Activated effector memory CD4-positive, alpha-beta T cell treated with Interleukin-2 at 50 U/mL for 16 hours (primary cell): ENCODE results near the gene FAM168A.

ENCODE experiments used
- DNase-seq: peaks from one replicate; pipeline ENCODE4 v3.0.0-alpha.2; 2020

FAM168A gene

DNA sequence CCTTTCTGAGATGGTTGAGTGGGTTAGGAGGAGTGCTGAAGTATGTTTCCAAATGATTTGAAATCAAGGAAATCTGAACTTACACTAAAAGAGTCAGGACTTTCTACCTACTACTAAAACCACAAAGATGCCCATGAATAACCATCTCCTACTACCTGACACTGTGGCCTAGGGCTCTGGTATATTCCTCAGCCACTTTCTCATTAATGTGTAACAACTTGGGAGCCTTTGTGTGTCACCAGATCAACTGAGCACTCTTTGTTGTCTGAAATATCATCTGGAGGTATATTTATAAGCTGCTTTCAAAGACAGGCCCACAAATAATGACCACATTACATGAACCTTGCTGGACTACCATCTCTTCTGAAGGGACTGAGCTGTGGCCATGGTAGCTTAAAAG, 177.8 kb downstream of the FAM168A start:
- no peak for DNase-seq

DNA sequence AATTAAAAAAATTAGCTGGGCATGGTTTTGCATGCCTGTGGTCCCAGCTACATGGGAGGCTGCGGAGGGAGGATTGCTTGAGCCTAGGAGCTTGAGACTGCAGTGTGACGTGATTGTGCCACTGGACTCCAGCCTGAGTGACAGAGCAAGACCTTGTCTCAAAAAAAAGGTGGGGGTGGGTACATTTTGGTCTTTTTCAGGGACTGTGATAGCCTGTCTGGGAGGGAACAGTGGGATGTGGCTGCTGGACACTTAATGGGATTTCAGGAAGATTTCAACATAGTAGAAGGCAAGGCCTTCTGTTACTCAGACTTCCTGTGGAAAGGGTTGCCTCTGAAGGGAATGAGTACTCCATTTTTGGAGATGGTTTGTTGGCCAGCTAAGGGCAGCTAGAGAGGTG, 181.1 kb downstream of the FAM168A start:
- DNase-seq, result no peak

DNA sequence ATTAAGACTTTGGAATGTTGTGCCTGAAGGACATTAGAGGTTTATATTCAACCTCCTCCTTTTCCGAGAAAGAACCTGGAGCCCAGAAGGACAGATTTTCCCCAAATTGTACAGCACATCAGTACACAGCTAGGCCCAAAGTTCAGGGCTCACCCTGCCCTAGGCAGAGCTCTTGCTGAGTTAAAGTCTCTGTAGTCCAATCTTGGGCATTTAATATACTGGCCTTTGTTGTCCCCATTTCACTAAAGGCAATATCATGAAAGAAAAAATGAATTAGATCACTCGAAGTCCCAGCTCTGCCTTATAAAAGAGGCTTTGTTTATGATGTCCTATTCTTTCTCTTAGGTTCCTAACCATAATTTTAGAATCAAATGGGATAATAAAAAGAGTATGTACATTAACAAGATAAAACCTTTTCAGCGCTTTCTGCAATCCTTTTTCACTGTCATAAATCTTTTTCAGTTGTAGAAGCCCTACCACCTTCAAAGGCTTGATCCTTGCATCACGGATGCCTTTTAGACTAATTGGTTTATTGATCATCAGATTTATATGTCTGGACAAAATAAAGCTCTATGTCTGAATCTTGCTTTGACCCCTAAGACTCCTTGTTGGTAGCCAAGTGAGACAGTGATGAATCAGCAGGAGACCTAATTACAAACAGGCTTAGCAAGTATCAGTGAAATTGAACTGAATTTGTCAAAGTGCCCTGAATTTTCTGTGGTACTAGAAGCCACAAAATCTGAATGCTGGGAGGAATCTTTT, 181.9 kb downstream of the FAM168A start:
- no peak for DNase-seq

DNA sequence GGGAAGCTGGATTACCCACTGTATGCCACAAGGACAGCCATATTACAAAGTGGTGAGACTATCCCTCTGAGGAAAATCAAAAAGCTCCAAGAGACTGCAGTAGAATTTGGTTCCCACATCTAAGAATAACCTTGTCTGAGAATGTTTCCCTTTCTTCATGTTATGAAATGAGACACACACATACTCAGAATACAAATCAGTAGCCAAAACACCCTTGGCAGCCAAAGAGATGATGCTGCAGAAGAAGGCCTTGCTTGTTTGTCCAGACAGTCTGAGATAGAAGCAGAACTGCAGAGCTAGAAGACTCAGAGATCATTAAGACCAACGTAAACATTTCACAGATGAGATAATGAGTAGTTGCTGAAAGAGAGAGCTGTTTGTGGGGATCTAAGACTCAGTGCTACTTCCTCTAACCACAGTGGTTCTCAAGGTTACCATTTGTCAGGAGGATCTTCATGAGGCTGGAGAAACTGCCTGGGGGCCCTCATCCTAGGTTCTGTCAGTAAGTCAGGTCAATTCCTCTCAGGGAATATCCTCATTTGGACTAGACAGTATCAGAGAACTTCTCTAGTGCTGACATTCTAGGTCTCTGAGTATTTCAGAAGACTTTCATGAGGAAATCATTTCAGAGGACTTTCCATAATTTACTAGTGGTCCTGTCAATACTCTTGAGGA, 182.8 kb downstream of the FAM168A start:
- no peak for DNase-seq

DNA sequence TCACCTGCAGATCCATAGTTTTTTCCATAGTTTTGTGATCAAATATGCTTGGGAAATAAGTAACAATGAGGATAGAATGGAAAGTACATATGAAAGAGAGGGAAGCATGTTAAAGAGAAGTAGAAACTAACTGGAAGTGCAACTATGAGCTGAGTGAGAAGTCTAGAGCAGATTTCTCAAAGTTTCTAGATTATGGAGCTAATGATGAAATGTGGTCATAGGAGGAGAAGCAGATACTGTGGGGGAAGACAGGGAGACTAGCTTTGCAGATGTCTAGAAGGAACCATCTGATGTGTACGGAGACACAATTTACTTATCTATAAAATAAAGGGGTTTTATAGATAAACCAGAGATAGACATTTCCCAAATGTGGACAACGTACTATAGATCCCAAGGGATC, 184.7 kb downstream of the FAM168A start:
- no peak for DNase-seq

DNA sequence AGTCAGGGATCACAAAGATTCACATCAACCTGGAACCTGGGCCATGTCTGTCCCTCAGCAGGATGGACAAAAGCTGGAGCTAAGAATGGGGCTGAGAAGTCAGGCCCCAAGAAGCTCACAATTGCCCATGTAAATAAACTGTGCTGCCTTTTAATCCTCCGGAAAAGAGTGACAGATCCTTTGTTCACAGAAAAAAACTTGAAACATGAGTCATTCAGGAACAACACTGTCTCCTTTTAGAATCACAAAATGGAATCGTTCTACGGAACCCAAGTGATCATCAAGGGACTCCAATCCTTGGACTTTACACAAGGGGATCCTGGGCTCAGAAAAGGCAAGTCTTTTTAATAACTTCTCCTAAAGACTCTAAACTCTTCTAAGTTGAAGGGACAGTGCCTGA, 185.6 kb downstream of the FAM168A start:
- DNase-seq, result no peak

DNA sequence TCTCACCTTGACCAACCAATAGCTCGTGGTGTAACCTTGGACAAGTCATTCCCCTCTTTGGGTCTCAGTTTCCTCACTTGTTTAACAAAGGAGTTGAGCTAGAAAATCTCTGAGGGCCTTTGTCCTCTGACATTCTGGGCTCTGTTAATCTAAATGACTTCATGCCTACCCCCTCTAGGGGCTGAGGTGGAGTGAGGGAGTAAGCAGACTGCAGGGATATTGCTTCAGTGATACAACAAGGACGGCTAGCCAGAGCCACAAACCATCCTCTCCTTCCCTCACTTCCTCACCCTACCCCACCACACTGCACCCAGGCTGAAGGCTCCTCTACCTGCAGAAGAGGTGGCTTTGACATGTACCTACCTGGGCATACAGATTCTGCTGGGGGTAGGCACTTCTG, 186.9 kb downstream of the FAM168A start:
- no peak for DNase-seq

DNA sequence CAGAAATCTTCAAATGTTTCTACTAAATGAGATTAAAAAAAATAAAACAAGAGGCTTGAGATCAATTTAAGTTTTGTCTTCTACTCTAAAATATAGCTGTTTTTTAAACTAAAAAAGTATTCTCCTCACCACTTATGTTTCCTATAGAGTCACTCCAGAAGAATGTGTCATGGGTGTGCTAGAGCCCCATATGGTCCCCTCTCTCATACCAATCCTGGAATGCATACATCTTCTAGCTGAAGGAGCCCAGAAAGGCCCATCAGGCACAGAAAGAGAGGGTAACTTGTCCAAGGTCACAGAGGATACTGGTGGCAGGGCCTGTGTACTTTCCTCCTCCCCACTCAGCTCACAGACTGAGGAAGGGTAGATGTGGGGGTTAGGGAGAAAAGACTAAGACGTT, 187.3 kb downstream of the FAM168A start:
- no peak for DNase-seq

DNA sequence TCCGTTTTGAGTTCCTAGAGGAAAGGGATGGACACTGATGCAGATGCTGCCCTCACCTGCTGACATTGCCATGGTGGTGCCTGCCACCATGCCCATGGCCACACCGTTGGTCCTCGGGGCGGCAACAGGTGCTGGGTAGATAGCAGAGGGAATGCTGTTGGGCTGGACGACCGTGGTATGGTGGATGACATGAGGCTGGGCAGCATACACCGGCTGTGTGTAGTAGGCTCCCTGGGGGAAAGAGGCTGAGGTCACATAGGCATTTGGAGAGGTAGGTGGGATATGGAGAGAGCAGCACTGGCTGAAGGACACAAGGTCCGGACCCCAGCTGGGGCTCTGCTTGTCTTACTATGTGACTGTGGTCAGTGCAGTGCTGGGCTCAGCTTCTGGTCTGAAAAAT, 188.5 kb downstream of the FAM168A start:
- DNase-seq, result no peak

DNA sequence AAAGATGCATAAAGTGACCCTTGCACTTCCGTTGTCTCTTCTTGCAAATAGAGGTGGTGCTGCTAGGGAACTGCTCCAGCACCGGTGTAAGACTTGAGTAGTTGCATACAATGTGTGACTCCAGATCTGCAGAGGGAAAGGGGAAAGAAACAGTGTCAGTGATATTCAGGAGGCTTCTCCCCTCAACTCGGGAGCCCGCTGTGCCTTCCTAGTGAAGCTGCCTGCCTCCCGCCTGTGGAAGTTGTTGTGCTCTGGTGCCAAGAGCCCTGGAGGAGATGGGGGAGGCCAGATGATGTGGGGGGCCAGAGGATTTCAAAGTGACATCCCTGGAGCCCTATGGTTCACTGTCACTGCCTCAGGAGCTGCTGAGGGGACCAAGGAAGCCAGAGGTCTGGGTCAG, 191.3 kb downstream of the FAM168A start:
- DNase-seq, result no peak

DNA sequence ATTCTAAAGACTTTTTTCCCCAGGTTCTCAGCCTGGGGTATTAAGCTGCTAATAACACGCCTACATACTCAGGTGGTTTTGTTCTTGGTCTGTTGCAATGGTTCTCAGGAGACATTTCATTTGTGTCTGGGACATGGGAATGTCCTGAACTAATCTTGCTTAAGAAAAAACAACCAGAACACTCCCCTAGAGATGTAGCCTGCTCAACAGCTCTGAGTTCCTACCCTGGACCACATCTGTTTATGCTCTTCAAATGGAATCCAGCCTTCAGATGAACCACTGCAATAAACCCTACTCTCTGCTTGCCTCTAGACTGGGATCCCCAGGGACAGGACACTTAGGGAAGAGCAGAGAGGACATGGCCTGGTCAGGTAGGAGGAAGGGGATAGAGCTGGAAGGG, 191.8 kb downstream of the FAM168A start:
- DNase-seq, result no peak

DNA sequence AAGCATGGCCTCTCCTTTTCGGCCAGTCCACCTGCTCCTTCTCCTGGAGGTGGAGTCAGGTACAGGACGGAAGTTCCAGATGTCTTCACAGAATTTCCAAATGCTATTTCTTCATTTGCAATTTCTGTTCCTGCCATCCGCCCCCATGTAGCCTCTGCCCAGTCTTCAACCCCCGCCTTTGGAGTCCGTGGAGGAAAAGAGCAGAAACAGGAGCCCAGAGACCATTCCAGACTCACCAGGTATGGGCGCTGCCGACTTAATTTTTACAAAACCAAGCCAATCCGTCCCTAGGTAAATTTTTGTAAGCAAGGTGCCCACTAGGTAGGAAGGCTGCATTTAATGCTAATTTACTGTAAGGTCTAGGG, 192.8 kb downstream of the FAM168A start:
- no peak for DNase-seq

DNA sequence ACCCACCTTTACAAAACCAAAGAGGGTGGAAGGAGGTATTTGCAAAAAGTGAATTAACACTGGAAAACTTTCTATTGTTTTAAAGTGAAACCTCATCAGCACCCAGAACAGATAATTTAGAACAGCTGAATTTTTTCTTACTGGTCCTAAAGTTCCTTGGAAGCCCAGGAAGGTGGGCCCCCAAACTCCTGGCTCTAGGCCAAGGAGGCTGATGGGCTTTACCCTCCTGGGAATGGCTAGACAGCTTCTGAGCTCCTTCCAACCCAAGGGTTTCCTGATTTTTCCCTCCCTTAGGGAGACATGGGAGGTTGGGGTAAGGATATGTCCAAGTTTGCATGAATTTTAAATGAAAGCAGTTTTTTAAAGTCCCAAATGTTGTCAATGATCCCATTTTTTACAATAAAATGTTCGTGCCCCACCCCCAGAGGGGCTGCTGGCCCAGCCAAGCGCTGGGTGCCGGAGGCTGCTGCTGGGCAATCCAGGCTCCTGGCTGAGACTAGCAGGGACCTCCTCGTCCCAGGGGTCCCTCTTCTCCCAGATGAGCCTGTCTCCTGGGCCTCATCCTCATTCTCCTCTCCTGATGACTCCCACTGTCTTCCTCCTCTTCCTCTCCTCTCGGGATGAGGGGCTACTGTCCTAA, 193.3 kb downstream of the FAM168A start:
- DNase-seq, result no peak

DNA sequence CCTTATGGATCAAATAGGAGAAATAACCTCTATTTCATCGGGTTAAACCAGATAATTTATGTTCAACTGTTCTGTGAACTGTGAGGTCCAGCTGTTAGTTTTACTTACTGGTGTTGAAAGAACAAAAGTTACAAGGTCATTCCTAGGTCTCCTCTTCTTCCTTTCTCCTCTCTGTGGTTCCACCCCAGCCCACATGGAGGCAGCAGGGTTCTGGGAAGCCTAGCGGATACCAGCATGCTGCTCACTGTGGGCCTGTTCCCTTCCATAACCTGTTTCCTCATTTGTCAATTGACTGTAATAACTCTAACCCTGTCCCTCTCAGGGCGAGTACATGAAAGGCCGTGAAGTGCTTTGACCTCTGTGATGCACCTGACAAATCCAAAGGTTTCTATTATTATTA, 193.9 kb downstream of the FAM168A start:
- no peak for DNase-seq

DNA sequence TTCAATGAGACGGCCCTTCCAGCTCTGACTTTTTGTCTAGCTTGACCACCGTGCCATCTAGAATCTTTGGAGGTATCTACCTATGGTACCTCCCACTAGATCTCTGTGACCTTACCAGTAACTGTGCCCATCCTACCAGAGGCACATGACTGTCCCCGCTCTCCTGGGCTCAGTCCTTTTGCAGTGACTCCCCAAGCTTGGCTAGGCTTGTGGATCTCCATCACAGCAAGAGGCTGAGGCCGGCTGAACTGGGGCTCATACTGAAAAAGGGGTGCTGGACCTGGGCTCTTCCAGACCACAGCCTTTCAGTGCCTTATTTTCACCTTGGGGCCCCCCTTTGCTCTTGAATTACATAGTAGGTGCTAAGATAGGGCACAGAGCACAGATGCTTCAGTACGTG, 194.4 kb downstream of the FAM168A start:
- no peak for DNase-seq

DNA sequence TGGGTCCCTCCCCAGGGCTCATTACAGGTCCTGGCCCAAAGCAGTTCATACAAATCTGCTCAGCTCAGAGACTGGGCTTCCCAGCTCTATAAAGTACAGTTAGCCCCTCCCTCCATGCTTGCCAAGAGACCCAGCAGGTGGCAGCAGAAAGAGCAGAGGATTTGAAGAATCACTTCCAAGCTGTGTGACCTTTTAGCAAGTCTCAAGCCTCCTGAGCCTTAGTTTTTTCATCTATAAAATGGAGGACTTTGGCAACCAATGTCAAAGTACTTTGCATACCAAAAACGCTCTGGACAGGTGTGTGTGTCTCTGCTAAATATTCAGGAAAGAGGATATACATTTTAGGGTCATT, 195.1 kb downstream of the FAM168A start:
- no peak for DNase-seq

DNA sequence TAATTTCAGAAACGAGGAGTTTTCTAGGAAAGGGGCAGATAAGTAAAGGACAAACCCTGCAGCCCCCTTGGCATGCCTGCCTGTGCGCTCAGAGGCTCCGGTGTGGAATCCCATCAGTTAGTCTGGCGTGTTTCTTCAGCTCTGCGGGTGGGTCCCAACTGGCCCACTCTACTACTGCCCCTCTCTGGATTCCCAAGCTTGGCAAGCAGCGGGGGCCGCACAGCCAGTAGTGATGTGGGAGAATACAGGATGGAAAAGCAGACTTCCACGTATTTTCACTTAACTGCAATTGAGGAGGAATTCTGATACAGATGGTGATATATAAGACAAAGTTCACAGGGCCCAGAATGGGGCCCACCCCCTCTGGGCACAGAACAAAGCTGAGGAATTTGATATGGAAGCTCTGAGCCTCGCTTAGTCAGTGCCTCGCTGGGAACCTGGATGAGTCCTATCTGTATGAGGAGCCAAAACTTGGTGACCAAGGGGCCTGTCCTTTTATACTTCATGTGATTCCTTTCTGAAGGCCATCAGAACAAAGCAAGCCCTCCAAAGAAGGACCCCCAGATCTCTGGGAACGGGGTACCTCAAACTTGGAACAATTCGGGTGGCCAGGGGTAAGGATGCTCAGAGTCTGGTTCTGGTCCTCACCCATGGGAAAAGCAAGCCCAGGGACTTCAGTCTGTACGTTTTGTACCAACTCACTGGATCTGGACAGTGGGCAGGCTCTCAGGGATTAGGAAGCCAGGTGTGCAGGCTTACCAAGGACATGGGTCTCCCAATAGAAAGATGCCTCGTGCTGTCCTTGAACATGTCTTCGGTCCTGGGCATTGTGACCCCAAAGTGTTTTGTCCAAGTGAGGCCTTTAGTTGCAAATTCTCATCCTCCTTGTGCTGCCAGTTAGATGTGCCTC, 195.7 kb downstream of the FAM168A start:
- DNase-seq, result no peak

DNA sequence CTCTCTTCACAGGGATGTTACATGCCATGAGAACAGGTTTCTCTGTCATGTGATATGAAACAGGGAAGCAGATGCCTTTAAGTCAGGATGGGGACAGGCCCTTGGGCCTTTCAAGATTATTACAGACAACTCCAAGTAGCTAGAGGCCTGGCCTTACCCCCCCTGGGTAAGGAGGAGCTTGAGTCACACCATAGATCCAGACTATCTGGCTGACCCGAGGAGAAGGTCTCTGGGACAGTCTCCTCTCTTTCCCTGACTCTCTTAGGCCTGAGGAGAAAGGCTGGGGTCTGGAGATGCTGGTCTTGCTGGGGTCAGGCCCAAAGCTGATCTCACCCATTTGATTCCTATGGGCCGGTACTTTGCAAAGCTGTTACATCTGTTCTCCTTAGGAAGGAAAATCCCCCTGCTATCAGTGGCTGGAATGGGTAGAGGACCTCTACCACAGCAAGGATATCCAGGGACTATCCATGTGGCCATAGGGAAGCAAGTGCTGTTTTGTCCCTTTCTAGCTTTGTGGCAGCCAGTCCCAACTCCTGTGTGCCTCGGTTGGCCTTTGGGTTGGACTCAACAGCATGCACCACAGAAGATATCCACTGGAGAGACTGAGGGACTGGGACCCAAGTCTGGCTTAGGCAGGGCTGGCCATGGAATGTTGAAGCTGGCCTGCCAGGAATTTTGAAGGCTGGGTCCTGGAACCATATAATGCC, 196.5 kb downstream of the FAM168A start:
- DNase-seq, result no peak

DNA sequence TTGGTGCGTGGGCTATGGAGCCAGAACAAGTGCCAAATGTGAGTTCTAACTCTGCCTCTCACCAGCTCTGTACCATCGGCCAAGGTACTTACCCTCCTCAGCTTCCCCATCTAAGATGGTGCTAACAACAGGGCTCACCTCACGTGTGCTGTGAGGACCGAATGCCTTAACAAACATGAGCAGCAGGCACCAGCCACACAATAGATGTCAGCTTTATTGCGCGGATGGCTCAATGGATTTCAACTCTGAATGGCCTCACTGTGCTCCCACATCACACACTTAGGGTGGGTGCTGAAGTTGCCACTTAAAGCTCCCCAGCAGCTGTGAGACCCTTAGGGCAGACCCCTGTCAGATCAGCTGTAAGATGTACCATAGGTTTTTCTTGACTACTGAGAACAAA, 197.6 kb downstream of the FAM168A start:
- DNase-seq, result no peak

DNA sequence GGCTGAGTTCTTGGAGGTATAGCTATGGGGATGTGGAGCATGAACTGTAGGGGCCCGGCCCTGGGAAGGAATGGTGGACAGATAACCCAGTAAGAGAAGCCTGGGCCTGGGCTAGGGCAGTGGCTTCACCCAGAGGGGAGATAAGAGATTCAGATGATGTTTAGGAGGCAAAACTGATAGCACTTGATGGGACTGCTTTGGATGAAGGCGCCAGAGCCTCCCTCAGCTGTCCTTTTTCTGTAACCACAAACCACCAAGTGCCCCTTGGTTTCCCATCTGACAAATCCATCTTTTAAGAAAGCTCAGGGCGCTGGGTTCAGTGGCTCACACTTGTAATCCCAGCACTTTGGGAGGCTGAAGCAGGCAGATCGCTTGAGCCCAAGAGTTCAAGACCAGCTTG, 198.3 kb downstream of the FAM168A start:
- DNase-seq, result no peak

DNA sequence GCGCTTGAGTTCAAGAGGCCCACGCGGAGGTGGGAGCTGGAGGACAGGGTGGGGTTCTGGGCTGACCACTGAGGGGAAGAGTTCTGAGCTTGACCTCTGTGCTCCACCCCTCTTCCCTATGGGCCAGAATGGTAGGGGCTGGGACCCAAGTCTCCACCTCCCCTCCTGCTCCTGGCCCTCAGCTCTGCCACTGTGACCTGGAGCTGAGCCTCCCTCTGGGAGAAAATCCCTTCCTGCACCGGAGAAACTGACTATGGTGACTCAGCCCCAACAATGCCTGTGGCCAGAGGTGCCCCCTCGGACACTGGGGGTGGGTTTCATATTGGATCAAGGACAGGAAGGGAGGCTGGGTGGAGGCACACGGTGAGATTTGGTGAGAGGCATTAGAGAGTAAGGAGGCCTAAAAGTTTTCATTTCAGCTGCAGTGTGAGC, 198.7 kb downstream of the FAM168A start:
- no peak for DNase-seq

DNA sequence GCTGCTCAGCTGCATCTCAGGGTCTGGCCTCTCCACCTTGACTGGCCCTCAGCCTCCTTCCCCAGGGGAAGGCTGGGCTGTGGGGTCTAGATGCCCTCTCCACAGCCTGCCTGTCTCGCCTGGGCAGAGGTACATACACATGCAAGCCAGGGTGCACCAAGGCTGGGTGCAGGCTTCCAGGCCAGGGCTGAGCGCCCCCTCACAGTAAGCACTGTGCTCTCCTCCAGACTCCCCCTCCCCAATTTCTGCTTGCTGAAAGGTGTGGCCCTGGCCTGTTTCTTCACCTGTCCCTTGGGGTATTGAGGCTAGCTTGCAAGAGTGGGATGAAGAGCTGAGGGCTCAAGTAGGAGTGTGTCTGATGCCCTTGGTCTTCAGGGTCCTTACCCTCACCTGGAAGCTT, 199.2 kb downstream of the FAM168A start:
- no peak for DNase-seq

DNA sequence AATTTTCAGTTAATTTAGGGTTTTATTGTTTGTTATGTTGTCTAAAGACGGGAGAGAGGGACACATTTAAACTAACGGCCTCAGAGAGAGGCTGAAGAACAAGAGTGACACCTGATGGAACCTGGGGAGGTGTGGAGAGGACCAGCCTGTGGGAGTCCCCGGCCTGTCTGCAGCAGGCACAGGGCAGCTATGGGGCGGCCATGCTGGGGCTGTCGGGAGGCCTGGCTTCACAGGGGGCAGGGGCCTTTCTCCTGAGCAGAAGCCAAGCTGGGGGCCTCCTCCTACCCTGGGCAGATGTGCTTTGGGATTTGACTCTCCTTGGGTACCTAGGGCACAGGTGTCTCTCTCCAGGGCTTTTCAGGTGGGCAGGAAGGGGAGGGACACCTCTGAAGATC, 199.8 kb downstream of the FAM168A start:
- DNase-seq, result no peak
